ENCODE measurements around the gene ENAM. TPM values are rescaled to one million over a fixed set of nuclear protein-coding genes. Genes with fewer than 3 reads are reported as not detected.

Gene ENAM
- total RNA-seq, 1 experiment from 2014 or later: not detected

GRCh38 chr4:70607334-70607853, 21.1 kb upstream of the ENAM start:
- no peaks in the 10 kb centered on the region for H3K9me3 ChIP-seq
- Mint-ChIP-seq H3K4me3 (ENCODE audit: unreplicated experiment) (no peak overlapping the region), H3K27ac (ENCODE audit: unreplicated experiment) (no peak overlapping the region), H3K4me1 (ENCODE audit: low read depth, unreplicated experiment) (no peaks in the 10 kb centered on the region), H3K27me3 (ENCODE audit: insufficient read depth, unreplicated experiment) (no peaks in the 10 kb centered on the region), H3K9me3 (ENCODE audit: unreplicated experiment) (no peaks in the 10 kb centered on the region), H3K36me3 (ENCODE audit: insufficient read depth, unreplicated experiment) (no peaks in the 10 kb centered on the region)
- POLR2A ChIA-PET: no interaction called here
- TF ChIP-seq, protein P1, sequence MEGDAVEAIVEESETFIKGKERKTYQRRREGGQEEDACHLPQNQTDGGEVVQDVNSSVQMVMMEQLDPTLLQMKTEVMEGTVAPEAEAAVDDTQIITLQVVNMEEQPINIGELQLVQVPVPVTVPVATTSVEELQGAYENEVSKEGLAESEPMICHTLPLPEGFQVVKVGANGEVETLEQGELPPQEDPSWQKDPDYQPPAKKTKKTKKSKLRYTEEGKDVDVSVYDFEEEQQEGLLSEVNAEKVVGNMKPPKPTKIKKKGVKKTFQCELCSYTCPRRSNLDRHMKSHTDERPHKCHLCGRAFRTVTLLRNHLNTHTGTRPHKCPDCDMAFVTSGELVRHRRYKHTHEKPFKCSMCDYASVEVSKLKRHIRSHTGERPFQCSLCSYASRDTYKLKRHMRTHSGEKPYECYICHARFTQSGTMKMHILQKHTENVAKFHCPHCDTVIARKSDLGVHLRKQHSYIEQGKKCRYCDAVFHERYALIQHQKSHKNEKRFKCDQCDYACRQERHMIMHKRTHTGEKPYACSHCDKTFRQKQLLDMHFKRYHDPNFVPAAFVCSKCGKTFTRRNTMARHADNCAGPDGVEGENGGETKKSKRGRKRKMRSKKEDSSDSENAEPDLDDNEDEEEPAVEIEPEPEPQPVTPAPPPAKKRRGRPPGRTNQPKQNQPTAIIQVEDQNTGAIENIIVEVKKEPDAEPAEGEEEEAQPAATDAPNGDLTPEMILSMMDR (IDR thresholded peaks at IDR 0.05; ENCODE audit: insufficient read depth in 1 of 2, low read depth in 1 of 2, low read length in 1 of 2, severe bottlenecking in 1 of 2, unreplicated experiment in 1 of 2): no peak
- H3K27me3 ChIP-seq (replicated peaks; ENCODE audit: control insufficient read depth, insufficient read depth, low read length): no peaks in the 10 kb centered on the region
- no TSS peak for BruUV-seq (replicated peaks)
- H3K4me3 ChIP-seq (ENCODE audit: low read depth, low read length): no peak overlapping the region
- H3K4me1 ChIP-seq: no peaks in the 10 kb centered on the region
- intact Hi-C loops (cut with micrococcal nuclease; ENCODE audit: unreplicated experiment): loop anchor here (10.0 kb wide), 1 partner anchor 387 kb away; the partner anchor contains the start of gene DCK
- CTCF ChIA-PET: no interaction called here
- no peaks in the 10 kb centered on the region for H3K36me3 ChIP-seq (ENCODE audit: control insufficient read depth, insufficient read depth, low read length)
- no peak for DNase-seq

DNA sequence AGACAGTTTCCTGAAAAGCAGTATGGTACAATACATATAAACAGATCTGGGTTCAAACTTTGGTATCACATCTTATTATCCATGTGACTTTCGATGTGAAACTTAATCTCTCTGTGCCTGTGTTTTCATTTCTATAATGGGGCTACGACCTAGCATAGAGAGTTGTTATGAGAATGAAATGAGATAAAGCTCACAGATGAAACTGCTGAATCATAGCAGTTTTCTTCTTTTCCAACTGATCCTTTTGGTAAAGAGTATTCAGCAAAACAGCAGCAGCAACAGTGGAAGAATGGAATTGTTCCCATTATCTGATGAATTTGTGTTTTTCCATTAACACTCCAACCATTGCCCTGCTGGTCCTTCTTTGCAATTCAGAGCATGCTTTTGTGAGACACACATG, 20.2 kb upstream of the ENAM start:
- Mint-ChIP-seq H3K27me3 (ENCODE audit: insufficient read depth, unreplicated experiment) (no peaks in the 10 kb centered on the region), H3K36me3 (ENCODE audit: insufficient read depth, unreplicated experiment) (no peaks in the 10 kb centered on the region), H3K4me3 (ENCODE audit: unreplicated experiment) (no peak overlapping the region), H3K27ac (ENCODE audit: unreplicated experiment) (no peak overlapping the region), H3K9me3 (ENCODE audit: unreplicated experiment) (no peaks in the 10 kb centered on the region), H3K4me1 (ENCODE audit: low read depth, unreplicated experiment) (no peaks in the 10 kb centered on the region)
- no TSS peak for BruUV-seq (replicated peaks)
- Histone ChIP-seq H3K36me3 (ENCODE audit: control insufficient read depth, insufficient read depth, low read length) (no peaks in the 10 kb centered on the region), H3K9me3 (no peaks in the 10 kb centered on the region), H3K27me3 (replicated peaks; ENCODE audit: control insufficient read depth, insufficient read depth, low read length) (no peaks in the 10 kb centered on the region), H3K4me3 (ENCODE audit: low read depth, low read length) (no peak overlapping the region), H3K4me1 (no peaks in the 10 kb centered on the region)
- ChIA-PET POLR2A (no interaction called here), CTCF (no interaction called here)
- intact Hi-C loops (cut with micrococcal nuclease; ENCODE audit: unreplicated experiment): loop anchor here (10.0 kb wide), 1 partner anchor 386 kb away; the partner anchor contains the start of gene DCK
- no peak for DNase-seq
- TF ChIP-seq, protein P1 (IDR thresholded peaks at IDR 0.05; ENCODE audit: insufficient read depth in 1 of 2, low read depth in 1 of 2, low read length in 1 of 2, severe bottlenecking in 1 of 2, unreplicated experiment in 1 of 2): no peak

DNA sequence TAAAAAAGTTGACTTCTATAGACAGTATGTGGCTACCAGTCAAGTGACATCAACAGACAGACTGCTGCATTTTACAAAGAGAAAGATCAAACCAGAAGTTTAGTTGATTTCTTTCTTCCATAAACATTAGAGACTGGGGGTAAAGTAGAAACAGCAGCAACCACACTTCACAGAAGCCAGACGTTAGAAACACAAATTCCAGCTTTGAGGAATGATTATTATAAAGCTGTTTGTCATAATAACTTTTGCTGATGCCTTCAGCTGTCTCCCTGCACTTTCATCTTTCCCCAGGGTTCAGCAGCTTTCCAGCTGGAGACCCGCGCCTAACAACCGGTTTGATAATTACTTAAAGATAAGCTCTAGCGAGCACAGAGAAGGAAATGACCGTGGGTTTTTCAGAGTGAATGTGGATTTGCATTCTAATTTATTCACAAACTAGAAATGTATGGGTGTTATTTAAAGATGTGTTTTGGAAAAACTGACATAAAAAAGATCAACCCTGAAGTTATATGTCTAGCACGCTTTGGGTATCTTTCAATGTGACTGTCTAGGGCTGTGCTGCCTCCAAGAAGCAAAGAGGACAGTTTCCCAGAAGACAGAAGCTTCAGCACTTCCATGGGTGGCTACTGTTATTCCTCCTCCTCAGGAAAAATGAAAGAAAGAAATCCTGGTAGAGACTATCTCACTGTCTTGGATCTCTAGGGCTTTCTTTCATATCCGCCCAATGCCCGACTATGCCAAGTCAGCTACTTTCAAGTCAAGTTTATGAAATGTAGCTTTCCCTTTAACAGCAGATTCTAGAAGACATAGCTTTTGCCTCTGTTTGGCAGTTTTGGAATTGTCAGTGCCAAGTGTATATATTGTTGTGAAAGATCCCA, 15.0 kb upstream of the ENAM start:
- H3K36me3 Mint-ChIP-seq (ENCODE audit: insufficient read depth, unreplicated experiment): no peaks in the 10 kb centered on the region
- DNase-seq: no peak
- POLR2A ChIA-PET: no interaction called here
- TF ChIP-seq, protein P1 (IDR thresholded peaks at IDR 0.05; ENCODE audit: insufficient read depth in 1 of 2, low read depth in 1 of 2, low read length in 1 of 2, severe bottlenecking in 1 of 2, unreplicated experiment in 1 of 2): no peak
- no peak overlapping the region for H3K27ac Mint-ChIP-seq (ENCODE audit: unreplicated experiment)
- Histone ChIP-seq H3K36me3 (ENCODE audit: control insufficient read depth, insufficient read depth, low read length) (no peaks in the 10 kb centered on the region), H3K9me3 (no peaks in the 10 kb centered on the region), H3K4me1 (no peaks in the 10 kb centered on the region; the same call in 1 of the 2 replicates), H3K4me3 (ENCODE audit: low read depth, low read length) (no peak overlapping the region), H3K27me3 (replicated peaks; ENCODE audit: control insufficient read depth, insufficient read depth, low read length) (no peaks in the 10 kb centered on the region; the same call in 1 of the 2 replicates)
- no TSS peak for BruUV-seq (replicated peaks)
- no peaks in the 10 kb centered on the region for H3K27me3 Mint-ChIP-seq (ENCODE audit: insufficient read depth, unreplicated experiment)
- no peaks in the 10 kb centered on the region for H3K4me1 Mint-ChIP-seq (ENCODE audit: low read depth, unreplicated experiment)
- no peaks in the 10 kb centered on the region for H3K9me3 Mint-ChIP-seq (ENCODE audit: unreplicated experiment)
- intact Hi-C loops (cut with micrococcal nuclease; ENCODE audit: unreplicated experiment): no loop called here
- no peak overlapping the region for H3K4me3 Mint-ChIP-seq (ENCODE audit: unreplicated experiment)
- CTCF ChIA-PET: interaction anchor here (0.5 kb wide), 1 partner anchor 122 kb away, joined by 3 read pairs; no protein-coding TSS in a partner anchor

All from Caco-2 (cell line).